Cardiac fibroblast (primary cell): Measurements from ENCODE around the gene HSF2BP.
A peak's percentile ranks its signal among the peaks of the same experiment; 100 is the strongest.

Experiments
- DNase-seq, 2 donors: peaks; one replicate each; pipeline versions ENCODE4 v3.0.0 to v3.0.0-alpha.2; 2010; ENCODE audit warnings: low read depth in 2 of 2
- H3K4me3 ChIP-seq, 2 donors: replicated peaks in 1 of 2; 1 replicate in 1 of 2; 2 replicates in 1 of 2; pipeline ENCODE4 v1.5.1; 2011; ENCODE audit warnings: low read depth in 2 of 2, low read length in 2 of 2, mild to moderate bottlenecking in 2 of 2, moderate library complexity in 1 of 2
- CTCF ChIP-seq: IDR thresholded peaks from one replicate; pipeline ENCODE4 v1.5.1; 2011; ENCODE audit warnings: low read depth, mild to moderate bottlenecking, low read length, inconsistent platforms

Gene HSF2BP

GRCh38 chr21:43669828-43670605 is 10.7 kb upstream of the HSF2BP start:
- no peak overlapping the region for H3K4me3 ChIP-seq
- no peak for TF ChIP-seq CTCF
- no peak for DNase-seq

GRCh38 chr21:43667191-43667904 is 8.1 kb upstream of the HSF2BP start:
- TF ChIP-seq CTCF = no peak
- DNase-seq = peak; percentile 72 to 91
- H3K4me3 ChIP-seq = no peak overlapping the region

GRCh38 chr21:43665879-43666278 is 6.6 kb upstream of the HSF2BP start:
- DNase-seq = no peak
- TF ChIP-seq CTCF = no peak

GRCh38 chr21:43664358-43664757 is 5.1 kb upstream of the HSF2BP start:
- no peak for TF ChIP-seq CTCF
- H3K4me3 ChIP-seq = no peak overlapping the region
- no peak for DNase-seq

More at GRCh38 chr21:43665879-43666278, 6.6 kb upstream of the HSF2BP start:
- H3K4me3 ChIP-seq = no peak overlapping the region

GRCh38 chr21:43663033-43663432 is 3.7 kb upstream of the HSF2BP start:
- no peak for TF ChIP-seq CTCF

GRCh38 chr21:43662286-43662685 is 3.0 kb upstream of the HSF2BP start:
- no peak for DNase-seq
- no peak overlapping the region for H3K4me3 ChIP-seq
- no peak for TF ChIP-seq CTCF

More at GRCh38 chr21:43663033-43663432, 3.7 kb upstream of the HSF2BP start:
- no peak for DNase-seq
- no peak overlapping the region for H3K4me3 ChIP-seq
